HG03378 (cell line): ENCODE measurements around the gene BBIP1.
A peak's percentile ranks its signal among the peaks of the same experiment; 100 is the strongest.

ENCODE experiments used
- ATAC-seq: cut with Tn5 transposase; IDR thresholded peaks from one replicate; pipeline ENCODE4 v1.9.1; 2021; ENCODE audit warnings: mild to moderate bottlenecking, moderate library complexity; ENCODE audit not compliant: unreplicated experiment

The BBIP1 gene, protein sequence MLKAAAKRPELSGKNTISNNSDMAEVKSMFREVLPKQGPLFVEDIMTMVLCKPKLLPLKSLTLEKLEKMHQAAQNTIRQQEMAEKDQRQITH

DNA sequence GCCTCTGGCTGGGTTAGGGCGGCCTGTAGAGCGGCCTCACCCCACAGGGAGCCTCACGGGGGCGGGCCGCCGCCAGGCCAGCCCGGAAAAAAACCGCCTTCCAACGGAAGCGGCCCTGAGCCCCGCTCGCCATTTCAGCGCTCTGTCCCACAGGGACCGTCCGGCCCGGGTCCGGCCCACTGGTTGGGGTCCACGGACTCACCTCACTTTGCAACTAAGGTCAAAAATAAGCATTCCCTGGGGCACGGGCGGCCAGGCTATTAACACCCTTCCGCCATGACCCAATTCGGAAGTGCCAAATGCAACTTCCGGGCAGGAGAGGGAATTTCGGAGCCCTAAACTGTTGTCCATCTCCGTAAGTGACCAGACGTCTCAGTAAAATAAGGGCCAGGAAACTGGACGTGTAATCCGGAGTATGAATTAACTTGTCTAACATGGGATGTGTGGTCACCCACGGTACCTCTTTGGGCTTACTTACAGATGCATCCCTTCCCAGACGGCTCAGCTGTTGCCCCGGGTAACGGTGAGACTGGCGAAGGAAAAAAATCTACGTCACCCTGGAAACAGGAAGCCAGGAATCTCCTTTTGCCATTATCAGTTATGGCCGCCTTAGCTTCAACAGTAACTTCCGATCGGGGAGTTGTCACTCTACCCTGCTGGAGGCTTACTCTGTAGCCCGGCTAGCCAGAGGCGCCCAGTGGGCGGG is at the start of gene BBIP1:
Gene BBIP1, minus strand, starts transcription at position 538 of the 706 bp plus-strand sequence. CDS start 1,023 bp downstream, outside the sequence.
- peak; percentile 88 for ATAC-seq

- peak; percentile 64 for ATAC-seq
Observed at GRCh38 chr10:110967645-110968044, 48.7 kb upstream of the BBIP1 start.

- no peak for ATAC-seq
Observed at GRCh38 chr10:110967009-110967630, 48.1 kb upstream of the BBIP1 start.

DNA sequence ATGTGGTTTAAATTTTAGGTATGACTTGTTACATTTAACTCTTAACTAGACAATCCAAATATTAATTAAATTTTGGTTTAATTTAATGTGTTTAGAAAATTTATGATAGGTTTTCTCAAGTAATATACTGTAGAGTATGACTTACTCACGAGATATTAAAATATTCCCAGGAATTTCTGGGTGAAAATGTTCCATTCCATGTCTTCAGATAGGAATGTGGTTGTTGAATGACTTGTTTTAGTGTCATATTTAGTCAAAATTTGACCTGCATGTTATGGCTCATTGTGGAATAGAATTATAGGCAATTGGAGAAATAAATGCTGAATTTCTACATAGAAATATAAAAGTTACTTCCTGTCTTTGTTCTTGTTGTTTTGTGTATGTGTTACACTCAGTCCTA is 47.2 kb upstream of the BBIP1 start:
- ATAC-seq = no peak

- ATAC-seq = no peak
Observed at GRCh38 chr10:110965216-110965615, 46.2 kb upstream of the BBIP1 start.

DNA sequence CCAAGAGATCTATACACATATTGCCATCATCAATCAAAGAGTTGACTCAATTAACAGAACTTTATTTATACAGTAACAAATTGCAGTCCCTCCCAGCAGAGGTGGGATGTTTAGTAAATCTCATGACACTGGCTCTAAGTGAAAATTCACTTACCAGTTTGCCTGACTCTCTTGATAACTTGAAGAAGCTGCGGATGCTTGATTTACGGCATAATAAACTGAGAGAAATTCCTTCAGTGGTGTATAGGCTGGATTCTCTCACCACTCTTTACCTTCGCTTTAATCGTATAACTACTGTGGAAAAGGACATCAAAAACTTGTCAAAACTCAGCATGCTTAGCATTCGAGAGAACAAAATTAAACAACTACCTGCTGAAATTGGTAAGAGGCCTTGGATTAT is 45.7 kb upstream of the BBIP1 start:
- ATAC-seq = no peak

DNA sequence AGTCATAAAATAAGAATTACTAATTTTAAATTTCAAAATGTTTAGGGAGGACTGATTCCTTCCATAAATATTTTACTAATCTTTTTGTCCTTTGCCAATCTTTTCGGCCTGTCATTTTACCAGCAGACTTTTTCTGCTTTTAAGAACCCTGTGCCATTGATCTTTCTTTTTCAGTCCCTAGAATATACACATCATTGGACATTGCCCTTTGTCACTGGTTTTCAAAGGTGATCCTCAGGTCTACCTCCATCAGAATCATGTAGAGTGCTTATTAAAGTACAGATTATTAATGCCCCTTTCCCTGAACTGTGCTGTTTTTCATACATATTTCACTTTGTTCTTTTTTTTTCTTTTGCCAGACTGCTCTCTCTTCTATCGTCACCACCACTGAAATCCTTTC is 44.2 kb upstream of the BBIP1 start:
- ATAC-seq = no peak

DNA sequence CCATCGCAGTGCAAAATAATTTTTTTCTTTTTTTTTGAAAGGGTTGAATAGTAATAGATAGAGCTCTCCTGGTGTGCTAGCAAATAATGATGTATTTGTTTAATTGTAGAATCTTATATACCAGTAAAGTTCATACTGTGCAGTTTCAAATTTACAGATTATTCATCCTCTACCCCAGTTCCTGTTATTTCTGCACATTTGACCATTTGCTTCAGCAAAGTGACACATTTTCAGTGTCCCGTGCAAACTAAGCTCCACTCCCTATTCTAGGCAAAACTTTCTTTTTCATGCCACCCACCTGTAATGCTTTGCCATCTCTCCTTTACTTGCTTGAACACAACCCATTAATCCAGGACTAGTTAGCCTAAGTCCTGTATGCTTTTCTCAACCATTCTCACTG is 43.5 kb upstream of the BBIP1 start:
- ATAC-seq = no peak

DNA sequence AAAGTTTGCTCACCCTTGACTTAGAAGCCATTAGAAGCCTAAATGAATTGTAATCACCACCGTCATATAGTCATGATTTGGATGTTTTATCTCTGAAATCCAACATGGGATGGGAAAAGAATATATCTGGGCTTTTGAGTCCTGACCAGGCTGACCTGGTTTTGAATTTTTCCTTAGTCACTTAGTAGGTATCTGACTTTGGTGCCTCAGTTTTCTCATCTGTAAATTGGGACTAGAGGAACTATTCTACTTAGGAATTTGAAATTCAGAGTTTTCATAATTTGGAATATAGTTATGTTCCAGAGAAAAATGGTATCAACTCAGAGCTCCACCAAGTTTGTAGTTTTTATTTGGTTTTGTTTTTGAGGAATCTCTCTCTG is 41.3 kb upstream of the BBIP1 start:
- no peak for ATAC-seq

DNA sequence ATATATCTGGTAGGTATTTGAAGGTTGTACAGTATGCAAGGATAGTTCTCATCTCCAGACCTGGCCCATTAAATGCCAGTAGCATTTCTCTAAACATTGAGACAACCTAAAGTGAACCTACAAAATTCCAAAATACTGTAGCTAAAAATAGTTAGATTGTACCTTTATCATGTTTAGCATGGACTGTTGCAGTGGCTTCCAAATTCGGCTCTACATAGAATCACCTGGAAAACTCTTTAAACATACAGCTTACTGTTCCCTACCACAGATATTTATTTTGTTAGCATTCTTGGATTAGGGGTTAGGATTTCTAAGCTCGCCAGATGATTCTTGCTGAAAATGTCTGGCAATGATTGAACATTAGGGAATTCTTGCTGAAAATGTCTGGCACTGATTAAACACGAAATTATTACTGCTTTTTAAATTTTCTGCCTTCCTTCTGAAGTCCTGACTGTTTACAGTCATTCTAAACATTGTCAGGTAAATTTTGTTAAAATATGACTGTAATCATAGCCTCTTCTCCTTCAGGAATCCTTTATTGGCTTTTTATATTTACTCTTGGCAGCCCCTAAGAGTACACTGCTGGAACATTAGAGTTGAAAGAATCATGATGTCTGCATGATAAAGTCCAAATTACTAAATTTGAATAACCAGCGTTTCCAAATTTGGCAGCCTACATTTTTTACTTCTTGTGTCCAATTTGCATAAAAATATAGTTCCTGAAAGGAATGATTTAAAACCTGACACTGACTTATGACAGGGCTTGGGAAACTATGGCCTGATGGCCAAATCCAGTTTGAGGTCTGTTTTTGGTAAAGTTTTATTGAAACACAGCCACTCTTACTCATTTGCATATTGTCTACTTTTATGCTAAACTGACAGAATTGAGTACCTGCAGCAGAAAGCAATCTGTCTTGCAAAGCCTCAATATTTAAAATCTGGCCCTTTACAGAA is 40.7 kb upstream of the BBIP1 start:
- no peak for ATAC-seq

GRCh38 chr10:110957606-110958005 is 38.6 kb upstream of the BBIP1 start:
- ATAC-seq = no peak

DNA sequence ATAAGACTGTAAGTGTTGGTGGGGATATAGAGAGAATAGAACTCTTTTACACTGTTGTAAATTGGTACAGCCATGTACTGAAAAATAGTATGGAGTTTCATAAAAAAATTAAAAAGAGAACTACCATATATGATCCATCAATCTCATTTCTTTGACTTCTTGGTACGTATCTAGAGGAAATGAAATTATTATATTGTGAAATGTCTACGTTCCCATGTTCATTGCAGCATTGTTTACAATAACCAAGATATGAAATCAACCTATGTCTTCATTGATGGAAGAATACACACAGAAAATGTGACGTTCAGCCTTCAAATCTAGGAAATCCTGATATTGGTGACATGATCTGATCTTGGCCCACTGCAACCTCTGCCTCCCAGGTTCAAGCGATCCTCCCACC is 32.4 kb upstream of the BBIP1 start:
- ATAC-seq = no peak

DNA sequence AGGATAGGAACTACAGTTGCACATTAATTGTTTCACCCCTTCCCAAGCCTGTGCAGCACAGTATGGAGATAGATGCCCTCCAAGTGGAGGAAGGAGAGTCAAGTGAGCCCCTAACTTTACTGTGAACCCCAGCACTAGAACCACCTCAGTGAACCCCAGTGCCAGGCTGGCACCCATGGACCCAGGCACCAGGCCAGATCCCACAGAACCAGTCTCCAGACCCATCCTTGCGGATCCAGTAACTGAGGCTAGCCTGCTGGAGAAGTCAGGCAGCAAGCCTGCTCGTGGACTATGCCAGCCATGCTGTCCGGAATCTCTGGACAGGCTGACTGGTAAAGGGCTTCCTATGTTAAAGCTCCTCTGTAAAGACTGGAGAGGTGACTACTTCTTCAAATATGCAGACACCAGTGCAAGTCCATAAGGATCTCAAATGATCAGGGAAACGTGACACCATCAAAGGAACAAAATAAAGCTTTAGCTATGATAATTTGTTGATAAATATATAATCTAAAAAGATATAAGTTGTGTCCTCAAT is 28.1 kb upstream of the BBIP1 start:
- ATAC-seq = no peak

DNA sequence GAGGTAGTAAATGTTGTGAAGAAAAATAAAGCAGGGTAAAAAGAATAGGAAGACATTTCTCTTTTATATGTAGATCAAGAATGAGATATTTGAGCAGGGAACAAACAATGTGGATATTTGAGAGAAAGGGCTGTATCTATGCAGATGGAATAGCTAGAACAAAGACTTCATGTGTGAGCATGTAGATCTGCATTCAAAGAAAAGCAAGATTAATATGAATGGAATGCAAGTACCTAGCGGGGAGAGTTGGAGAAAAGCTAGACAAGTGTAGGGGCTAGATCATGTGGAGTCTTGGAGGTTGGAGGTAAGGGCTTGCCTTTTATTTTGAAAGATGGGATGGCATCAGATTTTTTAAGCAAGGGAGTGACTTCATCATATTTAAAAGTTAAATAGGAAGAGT is 27.5 kb upstream of the BBIP1 start:
- no peak for ATAC-seq

GRCh38 chr10:110944792-110945396 is 25.9 kb upstream of the BBIP1 start:
- no peak for ATAC-seq

- no peak for ATAC-seq
Observed at GRCh38 chr10:110939419-110939818, 20.4 kb upstream of the BBIP1 start.

GRCh38 chr10:110936757-110937156 is 17.8 kb upstream of the BBIP1 start:
- ATAC-seq = no peak

DNA sequence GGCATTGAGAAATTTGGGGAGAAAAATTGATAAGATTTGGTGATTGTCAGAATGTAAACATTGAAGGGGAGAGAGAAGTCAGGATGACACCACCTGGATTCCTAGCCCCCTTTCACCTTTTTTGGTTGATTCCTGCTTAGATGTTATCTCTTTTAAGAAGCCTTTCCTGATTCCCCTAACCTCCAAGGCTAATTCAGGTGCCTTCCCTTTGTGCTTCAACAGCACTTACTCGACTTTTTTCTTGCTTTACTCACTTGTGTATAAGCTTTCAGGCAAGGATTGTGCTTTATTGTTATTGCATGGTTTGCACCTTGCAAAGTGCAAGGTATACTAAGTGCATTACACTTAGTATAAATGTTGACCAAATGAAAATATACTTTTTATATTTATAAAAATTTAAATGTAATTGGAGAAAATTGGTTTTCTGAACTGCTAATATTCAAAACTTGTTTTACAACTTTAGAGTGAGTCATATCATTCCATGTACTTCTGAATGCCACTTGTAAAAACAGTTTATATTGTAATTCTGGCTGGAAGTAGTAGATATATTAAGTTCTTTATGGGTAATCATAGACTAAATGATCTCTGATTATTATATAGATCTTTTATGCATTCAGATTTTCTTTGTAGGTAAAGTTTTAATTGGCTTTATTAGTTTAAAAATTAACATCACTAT is 13.7 kb upstream of the BBIP1 start:
- no peak for ATAC-seq

GRCh38 chr10:110931769-110932381 is 12.9 kb upstream of the BBIP1 start:
- ATAC-seq = no peak

DNA sequence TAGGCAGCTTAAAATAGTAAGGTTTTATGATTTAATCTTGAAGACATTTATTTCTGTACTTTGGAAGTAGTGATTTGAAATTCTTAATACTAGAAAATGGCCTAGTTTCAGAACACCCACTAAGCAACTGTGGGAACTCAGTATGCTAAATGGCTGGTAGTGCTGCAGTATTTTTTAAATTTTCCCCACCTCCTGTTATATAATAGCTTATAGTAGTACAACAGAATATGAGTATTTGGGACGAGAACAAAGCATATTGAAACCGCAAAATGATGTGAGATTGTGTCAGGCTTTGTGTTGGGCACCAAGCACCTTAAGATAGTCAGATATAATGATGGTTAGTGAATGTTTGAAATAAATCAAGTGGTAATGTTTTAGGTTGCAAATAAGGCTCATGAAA is 8.5 kb upstream of the BBIP1 start:
- ATAC-seq = no peak
